Colonic mucosa (tissue), 4 donors: Measurements from ENCODE around the gene PDZK1IP1. TPM values are rescaled to one million over a fixed set of nuclear protein-coding genes. Genes with fewer than 3 reads are reported as not detected.

ENCODE experiments used
- DNase-seq: peaks from one replicate; pipeline ENCODE4 v3.0.0-alpha.2; 2020
- H3K27ac ChIP-seq: fragments of 200-600 bp; one replicate; pipeline ENCODE4 v1.8.0; 2021
- H3K27me3 ChIP-seq: fragments of 200-600 bp; one replicate; pipeline ENCODE4 v1.8.0; 2021
- H3K36me3 ChIP-seq: fragments of 200-600 bp; one replicate; pipeline ENCODE4 v1.8.0; 2021
- H3K4me1 ChIP-seq: fragments of 200-600 bp; one replicate; pipeline ENCODE4 v1.8.0; 2021; ENCODE audit warnings: mild to moderate bottlenecking
- H3K4me3 ChIP-seq: fragments of 200-600 bp; one replicate; pipeline ENCODE4 v1.8.0; 2021
- H3K9ac ChIP-seq, 2 donors: one replicate each; pipeline ENCODE4 v1.7.0; 2013; ENCODE audit warnings: control low read depth in 2 of 2, low read depth in 2 of 2, low read length in 2 of 2
- H3K9me3 ChIP-seq: fragments of 200-600 bp; one replicate; pipeline ENCODE4 v1.8.0; 2021
- CTCF ChIP-seq: fragments of 200-600 bp; IDR thresholded peaks from one replicate; pipeline ENCODE4 v1.8.0; 2022; ENCODE audit warnings: antibody characterized with exemption, mild to moderate bottlenecking
- intact Hi-C: fragments of 100-400 bp; cut with DNase I; formaldehyde crosslinking; loops from one replicate; pipeline ENCODE4 v1.14.1; 2022
- total RNA-seq, 2 donors: library from RNA; stranded (reverse); fragmentation: NEBNext Ultra II Directional in 1 of 2; extraction: Animal tissue kit (Norgen Biotek cat#: 25700) in 1 of 2; gene quantifications; one replicate each; pipeline ENCODE4 v1.2.1, GENCODE V29; 2021
- donor health status: healthy.
- donor health status: DM: no; HTN: no; CAD: no.
- donor health status: DM: no; HTN: no; CAD: no.

PDZK1IP1 gene
- 10 to 100 TPM; 40.6 to 85.2 TPM for total RNA-seq

GRCh38 chr1:47189844-47190508 is at the start of gene PDZK1IP1:
TSS of gene PDZK1IP1 (minus strand) at chr1:47190036. CDS start at chr1:47189932, 104 bp downstream.
- peak; percentile 88 for DNase-seq
- Histone ChIP-seq H3K36me3 (no peaks in the 10 kb centered on the region), H3K27ac (peak within 1 kb of the TSS; percentile 78), H3K9ac (peak within 1 kb of the TSS in 1 of 2 donors; percentile 77), H3K4me1 (peaks cover 23% of the 10 kb centered on the region), H3K27me3 (no peaks in the 10 kb centered on the region), H3K9me3 (no peaks in the 10 kb centered on the region), H3K4me3 (peak within 1 kb of the TSS; percentile 13)
- intact Hi-C loops, result loop anchor here (5.0 to 10.0 kb wide), 3 partner anchors 142 to 525 kb away; partner anchors contain the start of gene CMPK1
- no peak for TF ChIP-seq CTCF

GRCh38 chr1:47238935-47239592 is 49.2 kb upstream of the PDZK1IP1 start:
- DNase-seq, result no peak
- no peak overlapping the region for H3K4me3 ChIP-seq
- no peak for TF ChIP-seq CTCF
- no peaks in the 10 kb centered on the region for H3K4me1 ChIP-seq
- no peaks in the 10 kb centered on the region for H3K27me3 ChIP-seq
- H3K27ac ChIP-seq, result no peak overlapping the region
- intact Hi-C loops, result no loop called here
- H3K9ac ChIP-seq, result no peak overlapping the region
- H3K36me3 ChIP-seq, result no peaks in the 10 kb centered on the region
- H3K9me3 ChIP-seq, result no peaks in the 10 kb centered on the region

- Histone ChIP-seq H3K36me3 (no peaks in the 10 kb centered on the region), H3K9ac (no peak overlapping the region), H3K4me1 (peaks cover 10% of the 10 kb centered on the region), H3K27me3 (peaks cover 29% of the 10 kb centered on the region), H3K4me3 (no peak overlapping the region), H3K9me3 (no peaks in the 10 kb centered on the region), H3K27ac (no peak overlapping the region)
- intact Hi-C loops, result no loop called here
- no peak for DNase-seq
- no peak for TF ChIP-seq CTCF
Measured at GRCh38 chr1:47235806-47236205, 46.0 kb upstream of the PDZK1IP1 start.

- no peak overlapping the region for H3K9ac ChIP-seq
- H3K4me1 ChIP-seq, result peaks cover 11% of the 10 kb centered on the region
- H3K27me3 ChIP-seq, result peaks cover 35% of the 10 kb centered on the region
- intact Hi-C loops, result no loop called here
- no peak for DNase-seq
- no peak for TF ChIP-seq CTCF
- H3K4me3 ChIP-seq, result no peak overlapping the region
- no peaks in the 10 kb centered on the region for H3K36me3 ChIP-seq
- H3K9me3 ChIP-seq, result no peaks in the 10 kb centered on the region
- no peak overlapping the region for H3K27ac ChIP-seq
Measured at GRCh38 chr1:47235241-47235681, 45.4 kb upstream of the PDZK1IP1 start.

- DNase-seq, result no peak
- Histone ChIP-seq H3K27ac (no peak overlapping the region), H3K4me3 (no peak overlapping the region), H3K4me1 (peaks cover 11% of the 10 kb centered on the region), H3K27me3 (peaks cover 56% of the 10 kb centered on the region), H3K9me3 (no peaks in the 10 kb centered on the region), H3K9ac (no peak overlapping the region), H3K36me3 (no peaks in the 10 kb centered on the region)
- no peak for TF ChIP-seq CTCF
- intact Hi-C loops, result no loop called here
Measured at GRCh38 chr1:47233186-47233585, 43.4 kb upstream of the PDZK1IP1 start.
